Karpas-422 (cell line): Measurements from ENCODE around the gene SLC9C1. TPM values are rescaled to one million over a fixed set of nuclear protein-coding genes. Genes with fewer than 3 reads are reported as not detected.

Source experiments
- DNase-seq: peaks from one replicate; pipeline ENCODE4 v3.0.0-alpha.2; 2015
- H2AFZ ChIP-seq: fragments of 200-600 bp; sonication (generic); 2 replicates; pipeline ENCODE4 v1.6.1; 2014; ENCODE audit warnings: antibody characterized with exemption, low read length, mixed read lengths
- H3K27ac ChIP-seq: fragments of 200-600 bp; sonication (generic); 2 replicates; pipeline ENCODE4 v1.5.1; 2014; ENCODE audit warnings: mild to moderate bottlenecking, low read length, moderate library complexity
- H3K27me3 ChIP-seq: fragments of 200-600 bp; sonication (generic); 2 replicates; pipeline ENCODE4 v1.6.1; 2014; ENCODE audit warnings: low read length, mixed read lengths
- H3K36me3 ChIP-seq: fragments of 200-600 bp; sonication (generic); 2 replicates; pipeline ENCODE4 v1.6.1; 2014; ENCODE audit warnings: low read length, mixed read lengths; ENCODE audit not compliant: insufficient read depth
- H3K4me1 ChIP-seq: fragments of 200-600 bp; sonication (generic); 2 replicates; pipeline ENCODE4 v1.6.1; 2014; ENCODE audit warnings: mild to moderate bottlenecking, low read length, mixed read lengths
- H3K4me2 ChIP-seq: fragments of 200-600 bp; sonication (generic); 2 replicates; pipeline ENCODE4 v1.6.1; 2014; ENCODE audit warnings: low read length, low read depth, mild to moderate bottlenecking; ENCODE audit not compliant: poor library complexity, severe bottlenecking
- H3K4me3 ChIP-seq: fragments of 200-600 bp; sonication (generic); 2 replicates; pipeline ENCODE4 v1.5.1; 2014; ENCODE audit warnings: mild to moderate bottlenecking, antibody characterized with exemption, low read length, mixed read lengths
- H3K79me2 ChIP-seq: fragments of 200-600 bp; sonication (generic); 2 replicates; pipeline ENCODE4 v1.6.1; 2014; ENCODE audit warnings: mild to moderate bottlenecking, low read length, mixed read lengths
- H3K9ac ChIP-seq: fragments of 200-600 bp; sonication (generic); 2 replicates; pipeline ENCODE4 v1.6.0; 2014; ENCODE audit warnings: low read length
- H3K9me2 ChIP-seq: fragments of 200-600 bp; sonication (generic), shearing (Covaris generic); replicated peaks from 2 replicates; pipeline ENCODE4 v1.6.0; 2014; ENCODE audit warnings: mild to moderate bottlenecking, low read length, moderate library complexity; ENCODE audit not compliant: insufficient read depth
- H3K9me3 ChIP-seq: fragments of 300-700, 200-600 bp; sonication (generic); 2 replicates; pipeline ENCODE4 v1.6.1; 2014; ENCODE audit warnings: low read length, mixed read lengths
- H4K20me1 ChIP-seq: fragments of 200-600 bp; sonication (generic); 2 replicates; pipeline ENCODE4 v1.6.1; 2014; ENCODE audit warnings: mild to moderate bottlenecking, antibody characterized with exemption, low read length, low read depth; ENCODE audit not compliant: insufficient read depth
- small RNA-seq: library from RNA; depleted of rRNA; stranded (forward); fragments of <200 nt; gene quantifications from one replicate; pipeline ENCODE3, GENCODE V24; 2014
- total RNA-seq: library from RNA; depleted of rRNA; stranded (reverse); fragments of >200 nt; shearing (Covaris generic); gene quantifications from 2 replicates; pipeline ENCODE4 v1.2.3, GENCODE V29; 2014; ENCODE audit warnings: low replicate concordance; rRNA removed

Gene SLC9C1
- total RNA-seq, 1 experiment from 2014 or later = 1.1 TPM

DNA sequence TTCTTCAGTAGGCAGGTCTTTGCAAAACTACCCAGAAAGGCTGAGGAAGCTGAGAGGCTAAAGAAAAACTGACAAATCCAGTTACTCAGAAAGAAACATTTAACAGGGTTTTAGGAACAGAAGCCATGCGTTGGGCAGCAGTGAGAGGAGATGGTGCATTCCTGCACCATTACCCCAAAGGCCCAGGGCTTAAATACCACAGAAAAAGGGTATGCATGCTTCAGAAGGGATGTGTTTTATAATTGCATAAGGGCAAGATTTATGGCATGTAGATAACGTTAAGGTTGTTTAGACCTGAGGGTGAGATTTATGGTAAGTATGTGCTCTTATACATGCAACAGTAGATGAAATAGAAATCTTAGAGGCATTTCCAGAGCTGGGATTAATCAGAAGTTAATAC, 197.8 kb downstream of the SLC9C1 start:
- Histone ChIP-seq H3K79me2 (no peaks in the 10 kb centered on the region), H3K27ac (no peak overlapping the region)

DNA sequence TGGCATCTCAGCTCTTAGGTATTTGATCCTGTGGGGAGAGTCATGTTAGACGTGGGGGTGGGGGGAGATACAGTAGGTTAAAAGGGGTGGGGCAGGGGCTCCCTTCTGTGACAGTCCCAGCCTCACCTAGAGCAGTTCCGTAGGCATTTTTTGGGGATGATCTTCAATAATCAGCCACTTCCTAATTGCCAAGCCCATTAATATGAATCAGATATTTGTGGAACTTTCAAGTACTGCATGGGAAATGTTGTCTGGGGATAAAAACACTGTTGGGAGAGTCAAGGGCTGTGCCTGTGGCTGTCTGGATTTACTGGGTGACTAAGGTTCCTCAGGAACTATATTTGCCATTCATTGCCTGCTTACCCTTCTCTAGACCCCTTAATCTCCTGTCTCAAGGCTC, 198.3 kb downstream of the SLC9C1 start:
- Histone ChIP-seq H3K4me2 (no peak overlapping the region), H3K9me2 (no peaks in the 10 kb centered on the region), H3K27ac (no peak overlapping the region), H3K4me1 (peaks cover 3% of the 10 kb centered on the region), H2AFZ (no peak overlapping the region), H3K9ac (no peak overlapping the region), H3K9me3 (no peaks in the 10 kb centered on the region), H3K27me3 (no peaks in the 10 kb centered on the region), H3K4me3 (no peak overlapping the region), H4K20me1 (no peaks in the 10 kb centered on the region), H3K79me2 (no peaks in the 10 kb centered on the region), H3K36me3 (no peaks in the 10 kb centered on the region)
- DNase-seq = no peak

More for the DNA sequence above, 197.8 kb downstream of the SLC9C1 start:
- Histone ChIP-seq H3K4me1 (no peaks in the 10 kb centered on the region; the same call in 1 of the 2 replicates), H3K4me2 (no peak overlapping the region), H3K4me3 (no peak overlapping the region), H3K9ac (no peak overlapping the region), H3K27me3 (no peaks in the 10 kb centered on the region), H4K20me1 (no peaks in the 10 kb centered on the region), H3K9me3 (no peaks in the 10 kb centered on the region), H2AFZ (no peak overlapping the region), H3K36me3 (no peaks in the 10 kb centered on the region), H3K9me2 (no peaks in the 10 kb centered on the region)
- no peak for DNase-seq

DNA sequence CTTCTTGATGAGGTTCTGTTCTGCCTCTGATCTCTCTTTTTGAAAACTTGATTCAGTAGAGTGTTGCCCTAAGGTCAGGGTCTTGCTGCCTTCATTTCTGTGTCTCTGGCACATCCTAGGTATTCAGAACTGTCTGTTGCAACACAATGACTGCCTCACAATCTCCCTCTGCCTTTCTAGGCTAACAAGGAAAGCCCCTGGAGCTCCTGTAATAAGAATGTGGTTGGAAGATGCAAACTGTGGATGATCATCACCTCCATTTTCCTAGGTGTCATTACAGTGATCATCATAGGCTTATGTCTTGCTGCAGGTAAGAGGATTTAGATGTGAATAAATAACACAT, 200.9 kb downstream of the SLC9C1 start:
- no peaks in the 10 kb centered on the region for H3K9me3 ChIP-seq
- no peaks in the 10 kb centered on the region for H3K27me3 ChIP-seq
- no peak overlapping the region for H3K4me2 ChIP-seq
- no peak overlapping the region for H2AFZ ChIP-seq
- no peaks in the 10 kb centered on the region for H3K9me2 ChIP-seq
- no peak overlapping the region for H3K9ac ChIP-seq
- no peak overlapping the region for H3K4me3 ChIP-seq
- no peaks in the 10 kb centered on the region for H3K79me2 ChIP-seq
- H4K20me1 ChIP-seq = no peaks in the 10 kb centered on the region
- no peak overlapping the region for H3K27ac ChIP-seq
- H3K36me3 ChIP-seq = no peaks in the 10 kb centered on the region
- peaks cover 6% of the 10 kb centered on the region for H3K4me1 ChIP-seq
- DNase-seq = no peak

DNA sequence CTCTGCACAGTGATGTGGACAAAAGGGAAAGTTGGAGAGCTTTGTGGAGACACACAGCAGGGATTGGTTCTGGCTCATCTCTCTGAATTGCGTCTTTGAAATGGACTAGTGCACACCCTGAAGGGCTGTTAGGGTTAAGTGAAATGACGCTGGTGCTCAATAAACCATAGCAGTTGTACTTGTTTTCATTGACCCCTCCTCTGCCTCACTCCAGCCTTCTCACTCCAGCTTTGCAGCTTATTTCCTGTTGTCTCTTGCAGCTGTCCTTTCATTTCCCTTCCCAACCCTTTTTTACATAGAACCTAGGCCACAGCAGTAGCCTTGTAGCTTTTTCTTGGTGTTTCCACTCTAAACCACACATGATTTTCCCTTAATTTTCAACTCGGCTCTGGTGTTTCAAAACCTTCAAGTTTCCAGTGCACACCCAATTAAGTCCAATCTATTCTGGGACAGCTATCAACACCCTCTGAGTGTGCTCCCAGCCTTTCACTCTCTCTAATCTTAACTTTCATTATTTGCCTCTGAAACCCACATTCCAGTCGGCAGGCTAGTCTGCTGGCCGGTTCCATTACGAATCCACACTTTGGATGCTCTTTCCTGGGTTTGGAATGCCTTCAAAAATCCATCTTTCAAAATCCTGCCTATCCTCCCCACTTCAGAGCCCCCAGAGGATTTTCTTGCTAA, 201.4 kb downstream of the SLC9C1 start:
- no peak for DNase-seq
- H3K79me2 ChIP-seq = no peaks in the 10 kb centered on the region
- no peak overlapping the region for H3K27ac ChIP-seq
- H3K36me3 ChIP-seq = no peaks in the 10 kb centered on the region
- H3K4me3 ChIP-seq = no peak overlapping the region
- no peak overlapping the region for H3K9ac ChIP-seq
- H2AFZ ChIP-seq = no peak overlapping the region
- H3K4me1 ChIP-seq = peaks cover 6% of the 10 kb centered on the region
- no peaks in the 10 kb centered on the region for H3K9me2 ChIP-seq
- H3K4me2 ChIP-seq = no peak overlapping the region
- no peaks in the 10 kb centered on the region for H4K20me1 ChIP-seq
- no peaks in the 10 kb centered on the region for H3K27me3 ChIP-seq
- no peaks in the 10 kb centered on the region for H3K9me3 ChIP-seq

DNA sequence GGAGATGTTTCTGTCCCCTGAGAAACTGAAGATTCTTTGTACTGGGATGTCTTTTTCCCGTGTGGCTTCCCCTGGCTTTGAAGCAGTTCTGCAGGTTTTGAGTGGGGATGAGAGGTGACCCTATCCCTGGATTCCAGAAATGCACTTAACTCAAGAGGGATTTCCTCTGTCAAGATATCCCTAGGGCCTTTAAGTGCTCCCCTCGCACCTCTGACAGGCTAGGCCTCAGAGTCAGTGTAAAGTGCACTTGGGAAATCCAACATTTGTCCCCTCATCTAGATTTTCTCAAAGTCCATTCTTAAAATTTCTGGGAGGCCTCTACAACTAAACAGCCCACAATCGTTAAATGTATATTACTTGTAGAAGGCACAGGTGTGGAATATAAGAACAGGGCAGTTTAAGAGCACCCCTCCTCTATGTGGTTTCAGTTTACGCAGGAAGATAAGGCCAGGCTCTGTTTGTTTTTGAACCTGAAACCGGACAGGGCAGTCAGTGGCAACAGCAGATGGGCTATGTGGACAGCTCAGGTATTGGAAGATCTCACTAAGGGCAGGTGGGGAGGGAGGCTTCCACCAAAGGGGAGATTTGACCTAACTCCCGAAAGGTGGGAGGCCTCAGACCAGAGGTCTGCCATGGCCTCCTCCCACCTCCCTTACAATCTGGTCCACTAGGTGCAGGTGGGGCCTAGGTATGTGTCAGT, 203.0 kb downstream of the SLC9C1 start:
- H3K4me2 ChIP-seq = no peak overlapping the region
- H3K9me3 ChIP-seq = no peaks in the 10 kb centered on the region
- peaks cover 14% of the 10 kb centered on the region for H3K4me1 ChIP-seq
- no peaks in the 10 kb centered on the region for H3K27me3 ChIP-seq
- no peaks in the 10 kb centered on the region for H4K20me1 ChIP-seq
- no peaks in the 10 kb centered on the region for H3K79me2 ChIP-seq
- H3K27ac ChIP-seq = no peak overlapping the region
- no peak overlapping the region for H3K9ac ChIP-seq
- H3K4me3 ChIP-seq = no peak overlapping the region
- no peak for DNase-seq
- H3K36me3 ChIP-seq = no peaks in the 10 kb centered on the region
- no peak overlapping the region for H2AFZ ChIP-seq
- H3K9me2 ChIP-seq = no peaks in the 10 kb centered on the region

Small RNA genes lying within 50 kb of the gene (small RNA-seq; reads per million reads assigned to genes)
- not detected for gene MIR567

Other genes starting within 250 kb of the SLC9C1 start
- 0.07 and 0.52 TPM in 2 replicates for gene C3orf52, start 207.8 kb downstream of the SLC9C1 start, total RNA-seq
- 39.2 and 130 TPM in 2 replicates for gene GCSAM, start 161.0 kb downstream of the SLC9C1 start, total RNA-seq
- gene CD200, start 38.9 kb upstream of the SLC9C1 start, total RNA-seq = not detected in 2 replicates
- not detected in 2 replicates for gene BTLA, start 205.3 kb upstream of the SLC9C1 start, total RNA-seq